ENCODE data around the gene TMEM254. TPM values are rescaled to one million over a fixed set of nuclear protein-coding genes. Genes with fewer than 3 reads are reported as not detected.

The TMEM254 gene
- total RNA-seq, 1 donor from 2014 or later, result 22.2 TPM

Other genes starting within 250 kb of the TMEM254 start
- gene SFTPD, start 129.6 kb upstream of the TMEM254 start, total RNA-seq, result 0.35 and 0.60 TPM in 2 replicates
- gene PLAC9, start 54.1 kb downstream of the TMEM254 start, total RNA-seq, result 125 and 131 TPM in 2 replicates
- gene ANXA11, start 126.9 kb downstream of the TMEM254 start, total RNA-seq, result 127 and 129 TPM in 2 replicates
- gene MAT1A, start 211.0 kb downstream of the TMEM254 start, total RNA-seq, result not detected in 2 replicates

Data from osteocyte (in vitro differentiated cells).